ENCODE data around the gene EHMT1.

EHMT1 gene

GRCh38 chr9:137787786-137788505 is 169.1 kb downstream of the EHMT1 start:
- DNase-seq (ENCODE audit: low read depth), result no peak

GRCh38 chr9:137788561-137789294 is 169.9 kb downstream of the EHMT1 start:
- DNase-seq (ENCODE audit: low read depth), result no peak

GRCh38 chr9:137789295-137789895 is 170.6 kb downstream of the EHMT1 start:
- no peak for DNase-seq (ENCODE audit: low read depth)

- DNase-seq (ENCODE audit: low read depth), result no peak
These were observed 173.1 kb downstream of the EHMT1 start for GRCh38 chr9:137791947-137792346.

GRCh38 chr9:137793196-137793841 is 174.5 kb downstream of the EHMT1 start:
- DNase-seq (ENCODE audit: low read depth), result no peak

GRCh38 chr9:137795156-137795666 is 176.4 kb downstream of the EHMT1 start:
- no peak for DNase-seq (ENCODE audit: low read depth)

- no peak for DNase-seq (ENCODE audit: low read depth)
These were observed 178.7 kb downstream of the EHMT1 start for GRCh38 chr9:137797206-137798120.

GRCh38 chr9:137798142-137798541 is 179.3 kb downstream of the EHMT1 start:
- DNase-seq (ENCODE audit: low read depth), result no peak

GRCh38 chr9:137798901-137799629 is 180.3 kb downstream of the EHMT1 start:
- DNase-seq (ENCODE audit: low read depth), result no peak

- DNase-seq (ENCODE audit: low read depth), result no peak
These were observed 180.8 kb downstream of the EHMT1 start for GRCh38 chr9:137799630-137799983.

GRCh38 chr9:137800196-137801022 is 181.6 kb downstream of the EHMT1 start:
- DNase-seq (ENCODE audit: low read depth), result no peak

- DNase-seq (ENCODE audit: low read depth), result no peak
These were observed 182.2 kb downstream of the EHMT1 start for GRCh38 chr9:137801023-137801319.

GRCh38 chr9:137802021-137802420 is 183.2 kb downstream of the EHMT1 start:
- DNase-seq (ENCODE audit: low read depth), result no peak

- DNase-seq (ENCODE audit: low read depth), result no peak
These were observed 183.9 kb downstream of the EHMT1 start for GRCh38 chr9:137802521-137803243.

GRCh38 chr9:137804908-137805630 is 186.3 kb downstream of the EHMT1 start:
- DNase-seq (ENCODE audit: low read depth), result no peak

GRCh38 chr9:137807721-137808703 is 189.2 kb downstream of the EHMT1 start:
- DNase-seq (ENCODE audit: low read depth), result no peak

GRCh38 chr9:137809040-137809576 is 190.3 kb downstream of the EHMT1 start:
- no peak for DNase-seq (ENCODE audit: low read depth)

All from activated T-helper 9 cell treated with anti-CD3 and anti-CD28 coated beads, Interleukin-2, amount 50 U/mL, for 16 hours (primary cell).